Right forelimb (tissue), 1 donor: Measurements from ENCODE around the gene GNL3.
A peak's percentile ranks its signal among the peaks of the same experiment; 100 is the strongest.
"Not testable (repeated sequence)": the region's sequence is repeated elsewhere in the genome, so short reads cannot be mapped to it uniquely, and the experiment has no call there.

Experiments used
- DNase-seq: peaks from one replicate; pipeline ENCODE4 v3.0.0-alpha.2; 2018

Gene GNL3

GRCh38 chr3:52722491-52722890 is 36.7 kb downstream of the GNL3 start:
- no peak for DNase-seq

DNA sequence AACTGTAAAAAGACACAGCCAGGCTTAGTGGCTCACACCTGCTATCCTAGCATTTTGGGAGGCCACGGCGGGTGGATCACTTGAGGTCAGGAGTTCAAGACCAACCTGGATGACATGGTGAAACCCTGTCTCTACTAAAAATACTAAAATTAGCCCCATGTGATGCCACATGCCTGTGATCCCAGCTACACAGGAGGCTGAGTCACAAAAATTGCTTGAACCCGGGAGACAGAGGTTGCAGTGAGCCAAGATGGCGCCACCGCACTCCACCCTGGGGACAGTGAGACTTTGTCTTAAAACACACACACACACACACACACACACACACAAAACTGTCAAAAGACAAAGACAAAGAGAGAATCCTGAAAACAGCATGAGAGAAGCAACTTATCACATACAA is 38.1 kb downstream of the GNL3 start:
- no peak for DNase-seq

DNA sequence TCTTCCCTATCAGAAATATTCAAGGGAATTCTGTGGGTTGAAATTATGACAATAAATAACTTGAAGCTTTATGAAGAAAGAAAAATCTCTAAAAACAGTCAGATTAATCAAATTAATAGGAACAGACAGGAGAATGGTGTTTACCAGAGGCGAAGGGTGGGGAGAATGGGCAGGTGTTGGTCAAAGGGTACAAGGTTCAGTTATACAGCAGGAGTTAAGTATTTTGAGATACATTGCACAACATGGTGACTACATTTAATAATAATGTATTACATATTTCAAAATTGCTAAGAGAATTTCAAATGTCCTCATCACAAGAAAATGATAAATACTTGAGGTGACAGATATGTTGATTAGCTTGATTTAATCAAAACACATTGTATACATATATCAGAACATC is 38.7 kb downstream of the GNL3 start:
- DNase-seq = no peak

GRCh38 chr3:52728753-52729152 is 42.9 kb downstream of the GNL3 start:
- not testable (repeated sequence) for DNase-seq

GRCh38 chr3:52730681-52731080 is 44.8 kb downstream of the GNL3 start:
- no peak for DNase-seq

- no peak for DNase-seq
Observed at GRCh38 chr3:52731590-52731989, 45.8 kb downstream of the GNL3 start.

- no peak for DNase-seq
Observed at GRCh38 chr3:52733256-52733891, 47.5 kb downstream of the GNL3 start.

DNA sequence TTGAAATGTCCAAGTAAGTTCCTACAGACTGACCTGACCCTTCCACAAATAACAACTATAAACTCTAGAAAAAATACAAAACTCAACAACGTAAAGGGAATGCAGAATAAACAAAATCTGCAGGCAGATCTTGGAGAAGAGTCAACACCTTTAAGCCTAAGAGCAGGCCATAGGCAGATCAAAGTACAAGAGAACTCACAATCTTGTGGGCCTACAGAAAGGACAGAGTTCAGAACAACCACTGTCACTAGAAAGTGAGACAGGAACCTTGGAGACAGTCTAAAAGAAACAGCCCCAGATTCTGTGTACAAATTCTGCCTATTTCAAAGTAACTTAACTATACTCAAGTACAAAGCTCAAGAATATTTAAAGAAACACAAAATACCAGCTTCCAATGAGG is 53.9 kb downstream of the GNL3 start:
- DNase-seq = no peak

GRCh38 chr3:52742418-52743041 is 56.7 kb downstream of the GNL3 start:
- DNase-seq = peak; percentile 41

DNA sequence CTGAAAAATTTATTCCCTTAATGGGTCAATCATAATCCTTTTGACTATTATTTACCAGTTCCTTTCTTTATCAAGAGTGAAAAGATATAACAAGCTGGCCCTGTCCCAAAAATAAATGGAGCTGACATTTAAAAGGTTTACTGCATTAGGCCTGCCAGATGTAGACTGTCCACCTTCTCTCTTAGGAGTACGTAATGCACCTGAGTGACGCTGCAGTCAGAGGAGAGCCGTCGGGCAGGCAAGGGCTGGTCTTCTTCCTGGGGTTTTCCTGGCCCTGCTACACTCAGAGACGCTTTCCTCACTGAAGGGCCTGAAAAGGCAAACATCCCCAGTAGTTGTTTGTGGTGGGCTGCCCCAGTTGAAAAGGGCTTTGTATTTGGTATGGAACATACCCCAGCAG is 57.3 kb downstream of the GNL3 start:
- DNase-seq = no peak

DNA sequence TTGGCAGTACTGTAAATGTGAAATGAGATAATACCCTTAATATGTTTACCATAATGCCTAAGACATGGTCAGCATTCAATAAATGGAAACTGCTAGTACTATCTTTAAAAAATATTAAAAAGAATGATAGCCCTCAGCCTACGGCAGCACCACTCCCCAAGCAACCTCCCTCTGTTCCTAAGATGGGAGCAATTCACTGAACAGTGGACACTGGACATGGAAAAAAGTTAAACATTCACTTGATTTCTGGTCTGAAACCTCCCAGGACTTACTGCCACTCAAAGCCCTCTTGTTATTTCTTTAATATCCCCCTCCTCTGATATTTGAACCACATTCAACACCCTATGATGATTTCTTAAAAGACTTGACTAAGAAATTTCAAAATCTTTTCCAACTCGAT is 57.9 kb downstream of the GNL3 start:
- no peak for DNase-seq
